ENCODE data around the gene CEP85L. TPM values are rescaled to one million over a fixed set of nuclear protein-coding genes. Genes with fewer than 3 reads are reported as not detected.
A peak's percentile ranks its signal among the peaks of the same experiment; 100 is the strongest.

Gene CEP85L
- total RNA-seq, 1 experiment from 2014 or later = 2.8 TPM

DNA sequence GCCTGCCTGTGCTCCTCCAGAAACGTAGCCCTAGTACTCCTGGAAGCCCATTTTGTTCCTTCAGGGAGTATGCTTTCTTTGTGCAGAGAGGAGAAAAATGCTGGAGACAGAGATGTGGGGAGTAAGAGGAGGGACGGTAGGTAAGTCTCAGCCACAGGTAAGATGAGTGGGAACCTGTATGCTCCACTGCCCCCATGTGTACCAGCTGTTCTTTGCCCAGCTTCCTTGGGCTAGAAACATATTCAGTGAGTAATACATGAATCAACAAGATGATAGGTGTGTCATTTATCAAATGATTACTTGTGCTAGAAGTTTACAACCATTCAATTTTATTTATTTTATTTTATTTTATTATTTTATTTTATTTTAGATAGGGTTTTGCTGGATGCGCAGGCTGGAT, 13.6 kb upstream of the CEP85L start:
- in situ Hi-C loops (cut with HindIII; ENCODE audit: low pct_unique_long_range_greater_than_20kb, low sequenced_read_pairs) = no loop called here
- DNase-seq (ENCODE audit: low read depth) = no peak

DNA sequence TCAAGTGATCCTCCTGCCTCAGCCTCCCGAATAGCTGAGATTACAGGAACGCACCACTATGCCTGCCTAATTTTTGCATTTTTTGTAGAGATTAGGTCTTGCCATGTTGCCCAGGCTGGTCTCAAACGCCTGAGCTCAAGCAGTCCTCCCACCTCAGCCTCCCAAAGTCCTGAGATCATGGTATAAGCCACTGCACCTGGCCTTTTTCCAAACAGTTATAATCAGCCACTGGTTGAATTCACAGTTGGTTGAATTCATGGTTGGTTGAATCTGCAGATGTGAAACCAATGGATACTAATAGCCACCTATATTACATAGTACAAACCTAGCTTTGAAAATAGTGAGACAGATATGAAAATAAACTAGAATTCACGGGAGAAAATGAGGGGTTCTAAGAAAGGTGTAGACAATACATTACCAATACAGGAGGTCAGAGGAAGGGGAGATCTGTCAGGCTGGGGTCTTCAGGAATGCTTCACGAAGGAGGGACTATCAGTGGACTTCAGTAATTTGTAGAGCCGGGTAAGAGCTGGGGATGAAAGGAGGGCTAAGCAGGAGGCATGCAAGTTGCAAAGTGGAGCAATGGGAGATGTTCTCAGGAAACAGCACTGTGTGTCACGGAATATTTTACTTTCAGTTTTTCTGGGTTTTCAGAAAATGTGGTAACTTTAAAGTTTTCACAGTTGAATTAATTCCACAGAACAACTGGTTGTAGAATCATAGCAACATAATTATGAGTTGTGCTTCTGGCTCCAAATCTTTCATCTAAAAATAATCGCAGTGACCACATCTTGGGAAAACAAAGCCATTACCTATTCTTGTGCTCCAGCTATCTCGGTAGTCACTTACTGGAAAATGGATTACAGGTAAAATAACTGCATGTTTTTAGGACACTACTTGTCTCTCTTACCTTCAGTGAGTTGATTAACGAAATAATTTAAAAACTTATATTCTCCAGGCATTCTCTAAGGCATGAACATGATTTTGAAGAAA, 12.9 kb upstream of the CEP85L start:
- in situ Hi-C loops (cut with HindIII; ENCODE audit: low pct_unique_long_range_greater_than_20kb, low sequenced_read_pairs) = no loop called here
- no peak for DNase-seq (ENCODE audit: low read depth)

DNA sequence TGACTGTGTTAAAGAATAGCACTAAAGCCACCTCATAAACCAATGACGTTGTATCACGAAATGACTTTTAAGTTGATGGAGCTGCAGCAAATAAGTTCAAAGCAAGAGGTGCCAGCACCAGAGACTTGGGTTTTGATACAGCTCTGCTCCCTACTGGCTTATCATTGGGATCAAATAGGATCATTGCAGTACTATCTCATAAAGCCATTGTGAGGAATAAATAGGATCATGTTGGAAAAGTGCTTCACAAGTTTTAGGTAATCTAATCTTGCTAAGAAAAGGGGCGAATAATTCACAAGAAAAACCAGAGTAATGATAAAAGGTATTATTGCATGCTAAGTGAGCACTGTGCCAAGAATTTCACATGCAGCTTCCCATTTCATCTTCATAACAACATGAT, 10.4 kb upstream of the CEP85L start:
- DNase-seq (ENCODE audit: low read depth) = no peak
- in situ Hi-C loops (cut with HindIII; ENCODE audit: low pct_unique_long_range_greater_than_20kb, low sequenced_read_pairs) = no loop called here

DNA sequence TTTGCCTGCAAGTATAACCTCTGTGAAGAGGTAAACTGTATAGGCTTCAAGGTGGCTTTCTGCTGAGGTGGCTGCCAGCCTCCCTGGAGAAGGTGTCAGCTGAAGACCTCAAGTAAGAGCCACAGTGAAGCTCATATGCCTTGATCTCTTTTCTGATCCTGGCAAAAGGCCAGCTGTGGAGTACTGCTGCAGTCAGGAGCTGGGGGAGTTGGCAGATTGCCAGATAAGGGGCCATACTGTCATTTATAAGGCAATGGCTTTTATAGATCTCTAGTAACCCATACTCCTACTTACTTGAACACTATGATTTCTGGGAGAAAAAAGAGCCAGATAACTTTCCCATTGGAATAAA, 8.8 kb upstream of the CEP85L start:
- in situ Hi-C loops (cut with HindIII; ENCODE audit: low pct_unique_long_range_greater_than_20kb, low sequenced_read_pairs) = no loop called here
- DNase-seq (ENCODE audit: low read depth) = no peak

DNA sequence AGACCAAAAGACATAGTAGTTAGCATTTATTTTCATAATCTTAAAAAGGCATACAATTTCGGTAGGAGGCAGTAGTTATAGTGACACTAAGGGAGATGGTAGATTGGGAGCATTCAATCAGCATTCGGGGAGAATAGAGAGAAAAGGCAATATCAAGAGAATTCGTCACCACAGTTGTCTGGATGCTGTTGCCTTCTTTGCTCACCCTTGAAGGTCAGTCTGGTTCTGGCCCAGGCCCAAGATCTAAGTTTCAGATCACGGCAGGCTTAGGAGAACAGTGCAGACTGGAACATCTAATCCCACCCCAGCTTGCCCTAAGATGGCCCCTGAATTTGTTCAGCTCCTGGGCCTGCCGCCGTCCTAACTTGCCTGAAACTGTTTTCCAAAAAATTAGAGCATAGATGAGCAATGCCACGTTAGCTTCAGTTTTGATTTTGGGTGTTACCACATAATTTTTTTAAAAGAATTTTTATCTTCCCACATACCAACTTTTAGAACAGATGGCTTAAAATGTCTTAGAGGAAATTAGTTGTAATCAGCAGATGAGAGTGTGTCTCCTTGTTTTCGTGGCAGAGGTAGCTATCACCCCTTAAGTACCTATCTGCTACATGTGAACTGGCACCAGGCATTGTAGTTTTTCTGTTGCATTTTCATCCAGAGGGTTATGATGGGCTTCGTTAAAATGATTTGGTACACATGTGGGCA, 8.3 kb upstream of the CEP85L start:
- in situ Hi-C loops (cut with HindIII; ENCODE audit: low pct_unique_long_range_greater_than_20kb, low sequenced_read_pairs) = no loop called here
- DNase-seq (ENCODE audit: low read depth) = no peak

DNA sequence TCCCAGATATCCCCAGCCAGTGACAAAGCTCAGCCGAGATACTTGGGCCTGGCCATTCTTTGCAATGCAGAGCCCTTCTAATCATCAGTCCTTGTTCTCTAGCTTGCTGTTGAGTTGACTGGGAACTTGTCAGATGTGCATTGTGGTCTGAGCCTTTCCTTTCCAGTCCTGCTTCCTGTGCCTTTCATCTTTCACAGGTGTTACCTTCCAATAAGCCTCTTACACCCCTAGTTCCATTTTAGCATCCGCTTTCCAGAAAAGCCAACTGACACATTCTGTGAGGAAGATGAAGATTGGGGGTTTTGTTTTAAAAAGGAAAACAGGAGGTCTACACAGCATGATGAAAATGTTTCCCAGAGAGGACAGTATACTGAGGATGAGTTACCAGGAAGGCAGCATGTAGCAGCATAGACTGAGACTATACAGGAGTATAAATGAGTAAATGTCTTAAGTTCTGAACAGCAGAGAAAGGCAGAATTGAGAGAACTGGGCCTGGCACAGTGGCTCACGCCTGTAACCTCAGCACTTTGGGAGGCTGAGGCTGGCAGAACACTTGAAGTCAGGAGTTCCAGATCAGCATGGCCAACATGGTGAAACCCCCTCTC, 5.6 kb upstream of the CEP85L start:
- no peak for DNase-seq (ENCODE audit: low read depth)
- in situ Hi-C loops (cut with HindIII; ENCODE audit: low pct_unique_long_range_greater_than_20kb, low sequenced_read_pairs) = no loop called here

DNA sequence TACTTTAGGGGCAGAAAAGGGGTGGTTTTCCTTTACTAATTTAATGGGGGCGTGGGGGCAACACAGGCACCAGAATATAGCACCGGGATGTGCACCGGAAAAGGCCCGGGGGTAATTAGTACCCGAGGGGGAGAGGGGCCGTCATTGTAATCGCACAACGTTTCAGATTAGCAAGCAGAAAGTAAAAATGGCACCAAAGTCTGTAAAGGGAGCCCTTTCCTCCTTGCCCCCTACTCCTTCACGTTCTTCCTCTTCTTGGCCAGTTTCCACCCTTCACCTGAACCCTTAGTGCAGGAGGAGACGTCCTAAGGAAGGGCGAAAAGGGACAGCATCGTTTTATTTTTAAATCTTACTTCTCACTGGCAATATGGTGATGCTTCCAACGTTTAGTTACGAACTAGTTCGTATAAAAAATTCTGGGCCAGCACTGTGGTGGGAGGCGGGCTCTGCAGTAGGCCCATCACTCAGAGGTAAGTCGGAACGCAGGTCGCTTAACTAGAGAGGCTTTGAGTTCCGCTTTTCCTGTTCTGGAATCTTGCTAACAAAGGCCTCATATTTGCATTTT, 742 bp upstream of the CEP85L start:
- DNase-seq (ENCODE audit: low read depth) = no peak
- in situ Hi-C loops (cut with HindIII; ENCODE audit: low pct_unique_long_range_greater_than_20kb, low sequenced_read_pairs) = no loop called here

DNA sequence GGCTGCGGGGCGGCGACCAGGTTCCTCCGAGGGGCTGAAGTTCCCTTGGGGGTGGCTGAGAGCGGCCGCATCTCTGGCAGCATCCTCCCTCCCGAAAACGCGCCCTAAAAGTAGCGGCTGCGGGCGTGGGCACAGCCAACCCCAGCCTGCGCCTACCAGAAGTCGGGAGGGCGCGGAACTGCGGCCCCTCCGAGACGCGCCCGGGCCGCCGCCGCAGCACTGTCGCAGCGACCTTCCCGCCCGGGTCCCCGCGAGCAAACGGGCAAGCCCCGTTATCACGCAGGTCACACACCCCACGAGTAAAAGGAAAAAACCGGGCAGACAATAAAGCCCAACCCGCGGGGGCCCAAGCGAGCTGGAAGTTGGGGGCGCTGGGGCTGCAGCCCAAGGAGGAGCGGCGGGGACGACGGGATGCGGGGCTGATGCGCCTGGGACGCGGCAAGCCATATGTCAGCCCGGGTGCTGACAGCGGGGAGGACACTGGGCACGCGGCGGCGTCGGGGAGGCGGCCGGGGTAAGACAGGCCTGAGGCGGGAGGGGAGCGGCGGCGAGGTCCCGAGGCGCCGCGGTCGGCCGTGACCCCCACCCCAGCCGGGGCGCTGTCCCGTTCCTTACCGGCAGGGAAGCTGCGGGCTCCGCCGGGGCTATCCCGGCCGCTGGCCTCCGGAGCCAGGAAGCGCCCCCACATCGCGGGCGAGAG, 659 bp downstream of the CEP85L start:
- in situ Hi-C loops (cut with HindIII; ENCODE audit: low pct_unique_long_range_greater_than_20kb, low sequenced_read_pairs) = no loop called here
- peak; percentile 39 for DNase-seq (ENCODE audit: low read depth)

DNA sequence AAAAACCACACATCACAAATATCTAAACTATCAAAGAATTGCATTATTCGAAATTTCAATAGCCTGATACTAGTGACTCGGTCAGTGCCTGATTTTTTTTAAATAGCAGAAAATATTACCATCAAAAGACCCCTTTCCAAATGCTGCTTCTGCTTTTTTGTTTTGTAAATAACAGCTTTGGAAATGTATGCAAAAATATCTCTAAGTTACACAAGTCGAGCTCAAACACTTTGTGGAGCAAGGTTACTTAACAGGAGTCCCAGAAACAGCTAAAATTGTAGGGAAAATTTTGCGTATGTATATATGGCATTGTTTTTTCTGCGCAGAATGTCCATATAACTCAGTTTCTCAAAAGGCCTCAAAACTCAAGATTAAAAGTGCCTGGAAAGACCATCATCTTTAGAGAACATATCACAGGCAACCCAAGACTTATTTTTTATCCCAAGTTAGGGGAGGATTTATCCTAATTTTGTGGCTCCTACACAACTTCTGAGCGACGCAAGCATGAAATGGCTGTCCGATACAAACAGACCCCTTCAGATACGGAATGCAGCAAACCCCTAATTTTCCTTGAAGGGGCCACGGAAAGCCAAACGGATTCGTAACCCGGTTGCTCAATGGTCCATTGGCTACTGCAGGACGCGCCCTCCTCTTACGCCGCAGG, 1.3 kb downstream of the CEP85L start:
- peak; percentile 34 for DNase-seq (ENCODE audit: low read depth)
- in situ Hi-C loops (cut with HindIII; ENCODE audit: low pct_unique_long_range_greater_than_20kb, low sequenced_read_pairs) = no loop called here

DNA sequence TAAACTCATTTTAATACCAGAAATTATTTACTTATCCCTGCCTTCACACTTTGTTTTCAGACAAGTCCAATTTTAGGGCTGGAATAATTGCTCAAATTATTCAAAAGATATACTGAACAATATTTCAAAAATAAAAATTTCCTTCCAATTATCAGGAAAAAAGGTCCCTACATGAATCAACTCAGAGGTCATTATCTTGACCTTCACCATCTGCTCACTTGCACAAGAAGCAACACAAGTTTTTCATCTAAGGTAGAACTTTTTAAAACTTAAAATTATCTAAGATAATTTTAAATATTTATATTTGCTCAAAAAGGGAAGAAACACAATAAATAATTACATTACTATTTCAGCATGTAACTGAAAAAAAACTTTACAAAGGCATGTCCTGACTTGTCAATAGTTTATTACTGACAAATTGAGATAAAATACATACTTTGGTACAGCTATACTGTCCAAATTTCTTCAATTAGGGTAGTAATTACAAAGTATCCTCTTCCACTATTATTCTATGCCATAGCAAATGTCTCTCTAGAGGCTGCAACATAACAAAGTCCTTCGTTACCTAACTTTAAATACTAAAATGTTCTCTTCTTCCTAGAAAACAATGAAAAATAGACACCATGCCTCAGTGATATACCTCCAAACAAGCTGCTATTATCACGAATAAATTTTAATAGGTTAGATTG, 2.4 kb downstream of the CEP85L start:
- in situ Hi-C loops (cut with HindIII; ENCODE audit: low pct_unique_long_range_greater_than_20kb, low sequenced_read_pairs) = no loop called here

DNA sequence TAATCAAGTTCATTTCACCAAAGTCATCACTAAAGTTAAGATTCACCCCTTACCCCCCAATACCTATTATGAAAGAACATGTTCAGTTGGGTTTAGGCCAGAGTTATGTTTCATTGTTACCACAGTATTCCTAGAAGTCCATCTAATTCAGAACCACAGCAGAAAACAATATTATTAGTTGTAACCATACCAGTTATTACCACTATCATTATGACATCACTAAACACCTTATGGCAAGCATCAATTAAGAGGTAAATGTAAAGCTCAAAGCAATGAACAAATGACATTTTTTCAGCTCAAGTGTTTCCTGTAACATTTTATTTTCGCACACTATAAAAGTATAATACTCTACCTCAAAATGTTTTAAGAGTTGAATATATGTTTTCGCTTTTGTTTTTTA, 4.4 kb downstream of the CEP85L start:
- in situ Hi-C loops (cut with HindIII; ENCODE audit: low pct_unique_long_range_greater_than_20kb, low sequenced_read_pairs) = no loop called here
- no peak for DNase-seq (ENCODE audit: low read depth)

More for the DNA sequence above, 2.4 kb downstream of the CEP85L start:
- DNase-seq (ENCODE audit: low read depth) = no peak

DNA sequence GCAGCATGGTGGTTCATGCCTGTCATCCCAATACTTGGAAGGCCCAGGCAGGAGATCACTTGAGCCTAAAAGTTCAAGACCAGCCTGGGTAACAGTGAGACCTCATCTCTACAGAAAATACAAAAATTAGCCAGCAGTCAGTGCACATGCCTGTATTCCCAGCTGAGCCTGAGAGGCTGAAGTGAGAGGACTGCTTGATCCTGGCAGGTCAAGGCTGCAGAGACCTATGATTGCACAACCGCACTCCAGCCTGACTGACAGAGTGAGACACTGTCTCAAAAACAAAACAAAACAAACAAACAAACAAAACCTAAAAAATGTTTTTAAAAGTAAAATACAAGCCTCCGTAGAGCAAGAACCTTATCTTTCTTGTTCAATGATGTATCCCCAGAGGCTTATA, 6.0 kb downstream of the CEP85L start:
- in situ Hi-C loops (cut with HindIII; ENCODE audit: low pct_unique_long_range_greater_than_20kb, low sequenced_read_pairs) = no loop called here
- no peak for DNase-seq (ENCODE audit: low read depth)

DNA sequence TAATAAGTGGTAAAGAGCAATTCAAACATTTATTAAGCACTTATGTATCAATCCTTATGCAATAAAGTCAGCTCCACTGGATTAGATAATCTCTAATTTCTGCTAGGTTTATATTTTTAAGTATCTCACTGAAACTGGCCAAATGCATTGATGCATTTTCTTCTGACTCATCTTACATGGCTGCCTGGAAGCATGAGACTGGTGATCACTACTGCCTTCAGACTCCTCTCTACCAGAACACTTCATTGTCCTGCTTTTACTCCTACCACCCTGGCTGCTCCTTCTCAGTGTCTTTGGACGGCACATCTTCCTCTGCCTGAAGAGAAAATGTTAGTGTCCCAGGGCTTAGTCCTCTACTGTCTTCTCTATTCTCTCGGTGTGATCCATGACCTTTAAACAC, 7.4 kb downstream of the CEP85L start:
- no peak for DNase-seq (ENCODE audit: low read depth)
- in situ Hi-C loops (cut with HindIII; ENCODE audit: low pct_unique_long_range_greater_than_20kb, low sequenced_read_pairs) = no loop called here

DNA sequence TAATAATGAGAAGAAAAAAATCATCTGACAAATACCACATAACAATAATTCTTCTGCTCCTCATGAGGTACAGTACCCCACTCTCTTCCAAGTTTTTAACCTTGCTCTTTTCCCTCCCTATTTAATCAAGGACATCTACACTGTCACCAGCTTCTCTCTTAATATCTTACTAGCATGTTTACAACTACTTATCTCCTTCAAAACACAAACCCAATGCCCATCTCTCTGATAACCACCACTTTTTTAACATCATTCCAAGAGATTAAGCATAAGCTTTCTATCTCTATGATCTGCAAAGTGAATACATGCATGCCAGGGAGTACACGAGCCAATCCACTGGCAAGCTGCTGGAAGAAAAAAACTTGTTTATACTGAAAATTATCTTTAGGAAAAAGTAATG, 10.3 kb downstream of the CEP85L start:
- in situ Hi-C loops (cut with HindIII; ENCODE audit: low pct_unique_long_range_greater_than_20kb, low sequenced_read_pairs) = no loop called here
- DNase-seq (ENCODE audit: low read depth) = no peak

DNA sequence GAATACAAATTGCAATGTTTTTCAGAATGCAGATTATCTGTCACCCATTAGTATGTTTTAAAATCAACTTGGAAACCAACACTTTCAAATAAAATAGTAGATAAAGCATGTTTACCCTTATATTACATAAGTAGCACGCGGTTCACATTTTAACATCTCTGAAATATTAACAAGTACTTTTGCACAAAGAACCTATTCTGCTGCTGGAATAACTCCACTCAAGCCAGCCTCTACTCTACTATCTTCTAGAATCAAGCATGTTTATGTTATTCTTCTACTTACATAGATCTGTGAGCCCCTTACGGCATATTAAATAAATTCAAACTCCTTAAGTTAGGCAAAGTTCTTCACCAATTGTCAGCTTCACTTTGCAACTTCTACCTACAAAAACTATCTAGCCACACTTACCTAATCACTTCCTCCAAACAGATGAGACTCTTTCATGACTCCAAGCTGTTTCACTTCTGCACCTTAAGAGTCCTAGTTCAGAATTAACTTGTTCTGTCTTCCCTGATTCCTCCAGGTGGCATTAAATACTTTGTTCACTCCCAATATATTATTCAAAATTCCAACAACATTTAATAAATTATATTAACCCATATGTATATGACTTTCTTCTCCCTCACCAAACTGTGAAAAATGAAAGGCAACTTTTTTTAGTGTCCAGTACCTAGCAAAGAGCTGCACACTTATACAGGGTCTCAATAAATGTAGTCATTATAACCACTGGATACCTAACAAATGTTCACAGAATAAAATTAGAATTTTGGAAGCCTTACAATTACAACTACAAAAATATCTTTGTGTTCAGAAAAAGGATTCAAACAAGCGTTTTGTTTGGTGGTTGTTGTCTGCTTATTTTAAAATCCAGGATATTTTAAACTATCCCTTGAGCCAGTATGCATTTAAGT, 12.1 kb downstream of the CEP85L start:
- in situ Hi-C loops (cut with HindIII; ENCODE audit: low pct_unique_long_range_greater_than_20kb, low sequenced_read_pairs) = no loop called here
- DNase-seq (ENCODE audit: low read depth) = no peak

DNA sequence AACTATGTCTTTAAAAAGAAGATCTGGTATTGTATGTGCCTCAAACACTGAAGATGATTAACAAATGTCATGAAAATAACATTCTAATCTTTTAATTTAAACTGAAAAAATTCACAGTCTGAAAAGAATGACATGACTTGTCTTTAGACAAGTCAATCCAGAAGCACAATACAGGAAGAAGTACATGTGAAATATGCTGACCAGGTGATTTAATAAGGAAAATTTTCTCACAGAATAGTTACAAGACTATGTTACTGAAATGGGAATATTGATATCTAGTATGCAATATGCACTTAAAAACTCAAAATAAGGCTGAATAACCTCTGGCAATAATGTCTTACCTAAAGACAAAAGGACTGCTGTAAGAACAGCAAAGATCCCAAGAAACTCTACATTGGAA, 13.1 kb downstream of the CEP85L start:
- in situ Hi-C loops (cut with HindIII; ENCODE audit: low pct_unique_long_range_greater_than_20kb, low sequenced_read_pairs) = no loop called here
- no peak for DNase-seq (ENCODE audit: low read depth)

Measured in Caki2 (cell line).